ENCODE data around the gene GALNT15.

DNA sequence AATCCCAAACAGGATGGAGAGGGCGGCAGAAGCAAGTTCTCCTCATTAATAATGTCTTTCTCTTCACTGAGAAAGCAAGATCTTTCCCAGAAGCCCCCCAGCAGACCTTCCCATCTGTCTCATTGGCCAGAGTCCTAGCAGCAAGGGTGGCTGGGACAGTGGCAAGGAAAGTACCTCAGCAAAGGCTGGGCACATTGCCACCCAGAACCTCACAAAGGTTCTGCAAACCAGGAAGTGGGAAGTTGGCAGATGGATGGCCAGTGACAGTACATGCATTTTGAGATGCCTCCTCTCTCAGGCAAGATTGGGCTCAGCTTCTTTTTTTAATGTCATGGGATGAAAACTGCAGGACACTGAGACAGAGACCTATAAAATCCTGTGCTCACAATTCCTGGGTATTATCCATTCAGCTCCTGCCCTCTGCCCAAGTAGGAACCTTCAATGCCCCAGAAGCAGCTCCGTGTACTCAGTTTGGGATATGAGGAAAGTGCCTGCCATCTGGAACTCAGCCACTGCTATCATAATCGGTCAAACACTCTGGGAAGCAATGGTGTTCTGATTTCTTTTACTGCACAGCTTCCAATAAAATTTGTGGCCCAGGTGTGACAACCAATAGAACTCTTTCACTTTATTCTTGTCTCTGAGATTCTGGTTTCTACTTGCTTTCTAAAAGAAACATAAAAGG lies 64.7 kb downstream of the GALNT15 start:
- TF ChIP-seq, protein P1, sequence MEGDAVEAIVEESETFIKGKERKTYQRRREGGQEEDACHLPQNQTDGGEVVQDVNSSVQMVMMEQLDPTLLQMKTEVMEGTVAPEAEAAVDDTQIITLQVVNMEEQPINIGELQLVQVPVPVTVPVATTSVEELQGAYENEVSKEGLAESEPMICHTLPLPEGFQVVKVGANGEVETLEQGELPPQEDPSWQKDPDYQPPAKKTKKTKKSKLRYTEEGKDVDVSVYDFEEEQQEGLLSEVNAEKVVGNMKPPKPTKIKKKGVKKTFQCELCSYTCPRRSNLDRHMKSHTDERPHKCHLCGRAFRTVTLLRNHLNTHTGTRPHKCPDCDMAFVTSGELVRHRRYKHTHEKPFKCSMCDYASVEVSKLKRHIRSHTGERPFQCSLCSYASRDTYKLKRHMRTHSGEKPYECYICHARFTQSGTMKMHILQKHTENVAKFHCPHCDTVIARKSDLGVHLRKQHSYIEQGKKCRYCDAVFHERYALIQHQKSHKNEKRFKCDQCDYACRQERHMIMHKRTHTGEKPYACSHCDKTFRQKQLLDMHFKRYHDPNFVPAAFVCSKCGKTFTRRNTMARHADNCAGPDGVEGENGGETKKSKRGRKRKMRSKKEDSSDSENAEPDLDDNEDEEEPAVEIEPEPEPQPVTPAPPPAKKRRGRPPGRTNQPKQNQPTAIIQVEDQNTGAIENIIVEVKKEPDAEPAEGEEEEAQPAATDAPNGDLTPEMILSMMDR (IDR thresholded peaks at IDR 0.05), result no peak
- TF ChIP-seq POLR2A (IDR thresholded peaks at IDR 0.05), result no peak

All from tibial nerve (tissue), 3 donors.